ENCODE results near the gene SLC6A9. TPM values are rescaled to one million over a fixed set of nuclear protein-coding genes. Genes with fewer than 3 reads are reported as not detected.

The SLC6A9 gene
- total RNA-seq, 1 experiment from 2014 or later, result 30.1 TPM

GRCh38 chr1:44037154-44037553 lies 5.9 kb upstream of the SLC6A9 start:
- Histone ChIP-seq H3K9me3 (ENCODE audit: control insufficient read depth, low read depth, low read length) (no peaks in the 10 kb centered on the region), H3K4ac (ENCODE audit: low read depth, low read length) (no peak overlapping the region), H3K9ac (ENCODE audit: extremely low read depth, insufficient read length, low read length) (no peak overlapping the region), H3K18ac (ENCODE audit: insufficient read length, low read depth, low read length) (no peak overlapping the region), H4K91ac (ENCODE audit: insufficient read length, low read depth, low read length) (no peak overlapping the region), H2AK5ac (ENCODE audit: insufficient read length, low read length) (no peak overlapping the region), H3K79me2 (ENCODE audit: insufficient read depth, low read length) (no peaks in the 10 kb centered on the region), H3K56ac (ENCODE audit: insufficient read length, low read depth, low read length) (no peak overlapping the region), H3K23ac (ENCODE audit: insufficient read length, low read depth, low read length) (no peak overlapping the region), H3K23me2 (ENCODE audit: insufficient read length, low read depth, low read length, poor library complexity, severe bottlenecking) (no peaks in the 10 kb centered on the region), H2BK15ac (ENCODE audit: low read depth, low read length) (no peak overlapping the region), H2BK12ac (ENCODE audit: insufficient read length, low read depth, low read length) (no peak overlapping the region), H2BK20ac (ENCODE audit: low read depth, low read length, poor library complexity, severe bottlenecking) (no peak overlapping the region), H4K8ac (replicated peaks; ENCODE audit: insufficient read length, low read depth, low read length) (no peak overlapping the region), H3K79me1 (ENCODE audit: insufficient read depth, low read depth, low read length, poor library complexity, severe bottlenecking) (no peaks in the 10 kb centered on the region), H3K4me1 (ENCODE audit: insufficient read depth, low read length) (peaks cover 4% of the 10 kb centered on the region; the same call in 1 of the 2 replicates), H3K4me2 (ENCODE audit: insufficient read depth, insufficient read length, low read length) (no peak overlapping the region), H3K27ac (ENCODE audit: insufficient read length, low read depth, low read length) (no peak overlapping the region), H3K14ac (ENCODE audit: insufficient read depth, low read length) (no peak overlapping the region), H2BK120ac (ENCODE audit: low read depth, low read length, poor library complexity, severe bottlenecking) (no peak overlapping the region), H2BK5ac (ENCODE audit: insufficient read length, low read length) (no peak overlapping the region), H2AFZ (ENCODE audit: low read length) (no peak overlapping the region), H4K20me1 (ENCODE audit: control insufficient read depth, insufficient read depth, insufficient read length) (no peaks in the 10 kb centered on the region), H4K5ac (ENCODE audit: insufficient read length, low read depth, low read length) (no peak overlapping the region), H3K27me3 (ENCODE audit: insufficient read depth, low read length) (no peaks in the 10 kb centered on the region), H3T11ph (ENCODE audit: low read length) (no peak overlapping the region)
- no peak for DNase-seq
- no CpG with 5 or more reads among the region's 5 CpGs for WGBS (ENCODE audit: extremely low coverage, insufficient read length, low lambda C conversion rate)
- Mint-ChIP-seq H3K4me3 (no peak overlapping the region), H3K36me3 (ENCODE audit: insufficient read depth in 1 of 3, low read depth in 3 of 3) (no peaks in the 10 kb centered on the region; a peak in 1 of 7 replicates), H3K27ac (no peak overlapping the region), H3K4me1 (peaks cover 20 to 21% of the 10 kb centered on the region in 2 experiments), H3K27me3 (ENCODE audit: low read depth) (peaks cover 13% of the 10 kb centered on the region), H3K9me3 (no peaks in the 10 kb centered on the region)
- no peak for TF ChIP-seq CTCF (conservative IDR thresholded peaks at IDR 0.05)

Measured in H9 (cell line).